Upper lobe of left lung (tissue), 4 donors: Measurements from ENCODE around the gene HIPK1.

Source experiments
- CTCF ChIP-seq, 6 experiments: fragments of 450-650 bp in 4 of 6; fragments of 200-600 bp in 2 of 6; sonication (generic) in 2 of 6; IDR thresholded peaks; one replicate each; pipeline ENCODE4 v1.5.1; 2016 to 2019; ENCODE audit warnings: antibody characterized with exemption in 6 of 6
- EP300 ChIP-seq, 4 donors: sonication (generic); formaldehyde crosslinking; IDR thresholded peaks; one replicate each; pipeline ENCODE4 v1.5.1; 2017; ENCODE audit warnings: antibody characterized with exemption in 4 of 4, control low read depth in 2 of 4
- POLR2A ChIP-seq, 4 donors: fragments of 450-650 bp; IDR thresholded peaks; one replicate each; pipeline ENCODE4 v1.5.1; 2016 to 2017; ENCODE audit warnings: antibody characterized with exemption in 4 of 4, mild to moderate bottlenecking in 2 of 4
- POLR2AphosphoS5 ChIP-seq, 2 donors: sonication (generic); formaldehyde crosslinking; IDR thresholded peaks; one replicate each; pipeline ENCODE4 v1.5.1; 2017; ENCODE audit warnings: antibody characterized with exemption in 2 of 2

GRCh38 chr1:113928187-113928930 is 765 bp upstream of the HIPK1 start:
- no peak for TF ChIP-seq POLR2AphosphoS5 (IDR thresholded peaks at IDR 0.05)
- TF ChIP-seq EP300 (IDR thresholded peaks at IDR 0.05), result no peak
- no peak for TF ChIP-seq CTCF (IDR thresholded peaks at IDR 0.05)
- TF ChIP-seq POLR2A (IDR thresholded peaks at IDR 0.05), result peak in 1 of 4 donors; percentile 23
